Smooth muscle cell (in vitro differentiated cells): Measurements from ENCODE around the gene KCNIP4. TPM values are rescaled to one million over a fixed set of nuclear protein-coding genes. Genes with fewer than 3 reads are reported as not detected.
"Not testable (repeated sequence)": the region's sequence is repeated elsewhere in the genome, so short reads cannot be mapped to it uniquely, and the experiment has no call there.

Experiments
- DNase-seq: peaks from one replicate; lab custom pipeline; 2025; ENCODE audit not compliant: unreplicated experiment; lab: John Stamatoyannopoulos, UW
- H2AFZ ChIP-seq: fragments of 200-600 bp; sonication (generic); 2 replicates; pipeline ENCODE4 v1.6.0; 2016; ENCODE audit warnings: antibody characterized with exemption, low read depth, mild to moderate bottlenecking
- H3F3A ChIP-seq: fragments of 200-600 bp; sonication (generic); 2 replicates; pipeline ENCODE4 v1.6.0; 2017; ENCODE audit warnings: antibody characterized with exemption, low read depth
- H3K27ac ChIP-seq: fragments of 200-600 bp; sonication (generic); 2 replicates; pipeline ENCODE4 v1.5.1; 2016; ENCODE audit warnings: low read depth, mild to moderate bottlenecking
- H3K27me3 ChIP-seq: fragments of 200-600 bp; sonication (generic); 2 replicates; pipeline ENCODE4 v1.6.1; 2016; ENCODE audit warnings: low read depth, mild to moderate bottlenecking
- H3K36me3 ChIP-seq: fragments of 200-600 bp; sonication (generic); 2 replicates; pipeline ENCODE4 v1.5.1; 2016; ENCODE audit warnings: low read depth
- H3K4me1 ChIP-seq: fragments of 200-600 bp; sonication (generic); 2 replicates; pipeline ENCODE4 v1.5.1; 2016; ENCODE audit warnings: low read depth
- H3K4me2 ChIP-seq: fragments of 200-600 bp; sonication (generic); 2 replicates; pipeline ENCODE4 v1.6.0; 2016; ENCODE audit warnings: mild to moderate bottlenecking
- H3K4me3 ChIP-seq: fragments of 200-600 bp; sonication (generic); 2 replicates; pipeline ENCODE4 v1.5.1; 2016; ENCODE audit warnings: mild to moderate bottlenecking
- H3K79me2 ChIP-seq: fragments of 200-600 bp; sonication (generic); 2 replicates; pipeline ENCODE4 v1.6.0; 2016; ENCODE audit warnings: low read depth, mild to moderate bottlenecking
- H3K9ac ChIP-seq: fragments of 200-600 bp; sonication (generic); 2 replicates; pipeline ENCODE4 v1.6.0; 2016; ENCODE audit warnings: low read depth
- H3K9me3 ChIP-seq: fragments of 200-600 bp; sonication (generic); replicated peaks from 2 replicates; pipeline ENCODE4 v1.5.1; 2016; ENCODE audit warnings: low read depth
- H4K20me1 ChIP-seq: fragments of 200-600 bp; sonication (generic); 2 replicates; pipeline ENCODE4 v1.6.0; 2016; ENCODE audit warnings: low read depth
- CTCF ChIP-seq: fragments of 200-600 bp; sonication (generic); IDR thresholded peaks from 2 replicates; pipeline ENCODE4 v1.5.1; 2017; ENCODE audit warnings: borderline replicate concordance, mild to moderate bottlenecking, antibody characterized with exemption; ENCODE audit not compliant: insufficient read depth, poor library complexity, severe bottlenecking
- WGBS: methylation state at CpG from one replicate; pipeline ENCODE4 v1.1.7; 2016; ENCODE audit warnings: low lambda C conversion rate; 5-methylcytosine and 5-hydroxymethylcytosine counted together
- polyA plus RNA-seq: library from polyadenylated mRNA; unstranded; fragments of >200 nt; fragmentation: Nextera tagmentation; extraction: Ambion mirVana; gene quantifications from 2 replicates; pipeline ENCODE4 v1.2.1, GENCODE V29; 2016
- total RNA-seq: library from RNA; depleted of rRNA; stranded (reverse); fragments of >200 nt; gene quantifications from 2 replicates; pipeline ENCODE4 v1.2.3, GENCODE V29; 2014

KCNIP4 gene
- total and polyA plus RNA-seq, 2 experiments from 2014 or later, result 0.07 TPM; not detected in 1

DNA sequence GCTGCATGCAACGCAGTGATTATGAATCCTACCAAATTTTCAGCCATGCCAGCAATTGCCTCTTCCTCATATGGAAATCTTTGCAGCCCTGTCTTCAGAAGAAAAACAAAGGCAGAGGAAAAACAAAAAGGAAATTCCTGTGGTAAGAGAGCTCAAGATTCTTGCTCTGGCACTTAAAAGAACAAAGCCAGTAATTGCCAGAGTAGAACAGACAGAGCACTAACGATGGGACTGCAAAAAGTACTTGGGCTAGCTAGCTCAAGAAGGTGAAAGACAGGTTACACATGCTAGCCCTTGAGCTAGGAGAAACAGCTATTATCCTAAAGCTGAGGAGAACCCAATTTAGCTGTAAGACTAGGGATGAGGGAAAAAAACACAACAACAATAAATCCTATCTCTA lies 582.3 kb downstream of the KCNIP4 start:
- Histone ChIP-seq H3F3A (no peaks in the 10 kb centered on the region), H4K20me1 (no peaks in the 10 kb centered on the region), H3K4me2 (no peak overlapping the region), H3K27ac (no peak overlapping the region), H2AFZ (no peak overlapping the region), H3K36me3 (no peaks in the 10 kb centered on the region), H3K9me3 (no peaks in the 10 kb centered on the region), H3K4me3 (no peak overlapping the region), H3K27me3 (no peaks in the 10 kb centered on the region), H3K79me2 (no peaks in the 10 kb centered on the region), H3K9ac (no peak overlapping the region), H3K4me1 (no peaks in the 10 kb centered on the region)
- 16% methylated on average over 2 of the region's 2 CpGs for WGBS
- no peak for TF ChIP-seq CTCF
- no peak for DNase-seq

DNA sequence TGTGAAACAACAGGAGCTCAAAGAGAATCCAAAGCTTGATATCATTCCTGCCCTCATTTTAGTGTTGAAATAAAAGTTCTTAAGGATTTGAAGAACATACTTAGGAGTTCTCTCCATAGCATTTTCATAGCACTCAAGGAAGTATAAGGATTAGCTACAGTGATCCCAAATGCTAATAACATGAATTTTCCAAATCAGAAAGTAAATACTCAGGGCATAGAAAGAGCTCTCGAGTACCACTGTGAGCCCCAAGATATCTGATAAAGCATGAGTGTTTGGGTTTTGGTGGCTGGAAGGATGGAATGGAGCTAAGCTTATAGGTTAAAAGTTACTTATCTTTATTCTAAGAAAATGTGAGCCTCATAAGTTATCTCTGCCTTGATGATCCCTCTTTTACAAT lies 584.9 kb downstream of the KCNIP4 start:
- H3F3A ChIP-seq, result no peaks in the 10 kb centered on the region
- no peak for TF ChIP-seq CTCF
- H3K79me2 ChIP-seq, result no peaks in the 10 kb centered on the region
- no peaks in the 10 kb centered on the region for H3K4me1 ChIP-seq
- no peaks in the 10 kb centered on the region for H3K27me3 ChIP-seq
- H3K36me3 ChIP-seq, result no peaks in the 10 kb centered on the region
- H3K27ac ChIP-seq, result no peak overlapping the region
- DNase-seq, result no peak
- H4K20me1 ChIP-seq, result no peaks in the 10 kb centered on the region
- H3K4me3 ChIP-seq, result no peak overlapping the region
- H3K9ac ChIP-seq, result no peak overlapping the region
- WGBS, result 72% methylated on average over 1 of the region's 1 CpG
- no peaks in the 10 kb centered on the region for H3K9me3 ChIP-seq
- no peak overlapping the region for H2AFZ ChIP-seq
- H3K4me2 ChIP-seq, result no peak overlapping the region

GRCh38 chr4:21352354-21352753 lies 596.2 kb downstream of the KCNIP4 start:
- DNase-seq, H2AFZ ChIP-seq, H3K4me3 ChIP-seq, H3K4me1 ChIP-seq, H3K27ac ChIP-seq, H3K9ac ChIP-seq, H3F3A ChIP-seq, H3K9me3 ChIP-seq, H3K27me3 ChIP-seq, H3K79me2 ChIP-seq, H4K20me1 ChIP-seq, H3K36me3 ChIP-seq, H3K4me2 ChIP-seq: not testable (repeated sequence)
- 84% methylated on average over 4 of the region's 4 CpGs for WGBS

GRCh38 chr4:21347142-21347541 lies 601.4 kb downstream of the KCNIP4 start:
- H3K9ac ChIP-seq, result no peak overlapping the region
- H3K27me3 ChIP-seq, result peaks cover 18% of the 10 kb centered on the region
- H3K79me2 ChIP-seq, result no peaks in the 10 kb centered on the region
- H3K27ac ChIP-seq, result no peak overlapping the region
- no peaks in the 10 kb centered on the region for H4K20me1 ChIP-seq
- no peak overlapping the region for H3K4me3 ChIP-seq
- H2AFZ ChIP-seq, result no peak overlapping the region
- no peaks in the 10 kb centered on the region for H3K4me1 ChIP-seq
- TF ChIP-seq CTCF, result no peak
- no peak overlapping the region for H3K4me2 ChIP-seq
- H3K36me3 ChIP-seq, result no peaks in the 10 kb centered on the region
- no peaks in the 10 kb centered on the region for H3K9me3 ChIP-seq
- WGBS, result 73% methylated on average over 1 of the region's 1 CpG
- no peaks in the 10 kb centered on the region for H3F3A ChIP-seq
- DNase-seq, result no peak
